Stomach (tissue), 4 donors: ENCODE measurements around the gene EME2.

Experiments used
- CTCF ChIP-seq, 7 experiments: fragments of 450-650 bp in 4 of 7; fragments of 200-600 bp in 3 of 7; sonication (generic) in 3 of 7; IDR thresholded peaks; one replicate each; pipeline ENCODE4 v1.5.1; 2016 to 2019; ENCODE audit warnings: antibody characterized with exemption in 7 of 7, control low read depth in 2 of 7, mild to moderate bottlenecking in 1 of 7
- POLR2A ChIP-seq, 4 donors: fragments of 450-650 bp; IDR thresholded peaks; one replicate each; pipeline ENCODE4 v1.6.1; 2016; ENCODE audit warnings: antibody characterized with exemption in 4 of 4, control low read depth in 2 of 4, mild to moderate bottlenecking in 1 of 4, moderate library complexity in 1 of 4
- POLR2AphosphoS5 ChIP-seq, 3 donors: sonication (generic); formaldehyde crosslinking; IDR thresholded peaks; one replicate each; pipeline ENCODE4 v1.6.1; 2016; ENCODE audit warnings: antibody characterized with exemption in 3 of 3

DNA sequence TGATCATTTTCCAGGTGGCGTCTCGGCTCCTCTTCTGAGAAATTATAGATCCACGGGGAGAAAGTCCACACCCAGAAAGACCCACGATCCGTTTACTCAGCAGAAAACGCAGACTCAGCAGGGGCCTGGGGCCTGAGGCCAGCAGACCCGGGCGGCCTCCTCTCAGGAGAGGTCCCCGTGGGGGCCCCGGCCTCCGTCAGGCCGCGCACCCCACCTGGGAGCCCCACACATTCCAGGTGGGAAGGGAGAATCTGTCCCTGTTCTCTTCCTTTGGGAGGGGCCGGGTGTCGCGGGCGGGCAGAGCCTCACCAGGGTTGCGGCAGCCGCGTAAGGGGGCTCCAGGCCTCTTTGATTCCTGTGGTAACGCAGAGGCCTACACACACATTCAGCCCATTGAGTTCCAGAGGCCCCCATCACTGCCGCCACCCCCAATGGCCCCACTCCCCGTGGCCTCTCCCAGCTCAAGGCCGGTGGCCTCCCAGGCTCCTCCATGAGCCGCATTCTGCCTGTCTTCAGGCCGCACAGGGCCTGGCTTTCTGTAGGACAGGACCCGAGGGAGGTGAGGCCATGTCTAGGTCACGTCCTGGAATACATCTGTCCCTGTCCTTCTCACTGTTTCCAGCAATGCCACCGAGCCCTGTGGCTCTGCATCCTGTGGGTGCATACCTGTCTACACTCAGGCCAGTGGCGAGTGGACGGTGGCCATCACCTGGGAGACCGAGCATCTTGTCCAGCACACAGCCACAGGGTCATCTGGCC is 22.5 kb downstream of the EME2 start:
- TF ChIP-seq CTCF (IDR thresholded peaks at IDR 0.05) (no peak), POLR2A (IDR thresholded peaks at IDR 0.05) (no peak), POLR2AphosphoS5 (IDR thresholded peaks at IDR 0.05) (no peak)
